ENCODE results near the gene TMBIM4. TPM values are rescaled to one million over a fixed set of nuclear protein-coding genes. Genes with fewer than 3 reads are reported as not detected.

Gene TMBIM4
- total and polyA plus RNA-seq, 2 of the 4 experiments (the other 2 are of a cell fraction): 38.7 to 59.3 TPM

GRCh38 chr12:66144791-66145754, 24.7 kb downstream of the TMBIM4 start:
- no peak overlapping the region for H2AK9ac ChIP-seq (replicated peaks; ENCODE audit: low read depth, low read length, poor library complexity)
- H2AFZ ChIP-seq (replicated peaks; ENCODE audit: low read length, poor library complexity): no peak overlapping the region
- H3K9me3 ChIP-seq (ENCODE audit: control insufficient read depth, insufficient read depth, low read length): peaks cover 6% of the 10 kb centered on the region
- H4K5ac ChIP-seq (ENCODE audit: low read depth, low read length): no peak overlapping the region; the same call in 1 of the 2 replicates
- H4K20me1 ChIP-seq (ENCODE audit: insufficient read depth, low read length): no peaks in the 10 kb centered on the region
- no peak overlapping the region for H2AK5ac ChIP-seq (ENCODE audit: low read depth, low read length)
- H2BK20ac ChIP-seq (ENCODE audit: low read depth, low read length): no peak overlapping the region
- no peak overlapping the region for H3K14ac ChIP-seq (replicated peaks; ENCODE audit: low read depth, low read length)
- no peak overlapping the region for H2BK120ac ChIP-seq (ENCODE audit: low read depth, low read length)
- H4K8ac ChIP-seq (ENCODE audit: low read depth in 2 of 2, low read length in 2 of 2): peak overlapping the region in 1 of 2 experiments; percentile 14; a peak in 1 of 4 replicates
- H3K27me3 ChIP-seq (ENCODE audit: control insufficient read depth, insufficient read depth, low read length): no peaks in the 10 kb centered on the region
- no peak for TF ChIP-seq RCOR1 (IDR thresholded peaks at IDR 0.05; ENCODE audit: insufficient replicate concordance, low read length)
- TF ChIP-seq CEBPB (IDR thresholded peaks at IDR 0.05; ENCODE audit: low read depth, low read length): peak; percentile 65; the same call in 1 of the 2 replicates
- TF ChIP-seq SMC3 (IDR thresholded peaks at IDR 0.05; ENCODE audit: low read depth, low read length): peak; percentile 37
- TF ChIP-seq MAFK (IDR thresholded peaks at IDR 0.05; ENCODE audit: low read depth, low read length): no peak
- TF ChIP-seq, protein P1, sequence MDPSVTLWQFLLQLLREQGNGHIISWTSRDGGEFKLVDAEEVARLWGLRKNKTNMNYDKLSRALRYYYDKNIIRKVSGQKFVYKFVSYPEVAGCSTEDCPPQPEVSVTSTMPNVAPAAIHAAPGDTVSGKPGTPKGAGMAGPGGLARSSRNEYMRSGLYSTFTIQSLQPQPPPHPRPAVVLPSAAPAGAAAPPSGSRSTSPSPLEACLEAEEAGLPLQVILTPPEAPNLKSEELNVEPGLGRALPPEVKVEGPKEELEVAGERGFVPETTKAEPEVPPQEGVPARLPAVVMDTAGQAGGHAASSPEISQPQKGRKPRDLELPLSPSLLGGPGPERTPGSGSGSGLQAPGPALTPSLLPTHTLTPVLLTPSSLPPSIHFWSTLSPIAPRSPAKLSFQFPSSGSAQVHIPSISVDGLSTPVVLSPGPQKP (IDR thresholded peaks at IDR 0.05; ENCODE audit: borderline replicate concordance, low read depth, low read length): no peak
- TF ChIP-seq CTCF (conservative IDR thresholded peaks at IDR 0.05; ENCODE audit: low read depth, low read length): peak; percentile 70
- TF ChIP-seq RAD21 (IDR thresholded peaks at IDR 0.05; ENCODE audit: low read length): peak; percentile 61
- TF ChIP-seq, protein P2, sequence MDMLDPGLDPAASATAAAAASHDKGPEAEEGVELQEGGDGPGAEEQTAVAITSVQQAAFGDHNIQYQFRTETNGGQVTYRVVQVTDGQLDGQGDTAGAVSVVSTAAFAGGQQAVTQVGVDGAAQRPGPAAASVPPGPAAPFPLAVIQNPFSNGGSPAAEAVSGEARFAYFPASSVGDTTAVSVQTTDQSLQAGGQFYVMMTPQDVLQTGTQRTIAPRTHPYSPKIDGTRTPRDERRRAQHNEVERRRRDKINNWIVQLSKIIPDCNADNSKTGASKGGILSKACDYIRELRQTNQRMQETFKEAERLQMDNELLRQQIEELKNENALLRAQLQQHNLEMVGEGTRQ (IDR thresholded peaks at IDR 0.05; ENCODE audit: low read depth, low read length): no peak
- H3K36me3 ChIP-seq (ENCODE audit: control insufficient read depth, insufficient read depth, low read length): peaks cover 12% of the 10 kb centered on the region
- H4K91ac ChIP-seq (ENCODE audit: insufficient read depth, low read depth, low read length): no peak overlapping the region
- dilution Hi-C loops (cut with HindIII; ENCODE audit: low sequenced_read_pairs, unreplicated experiment): no loop called here
- ATAC-seq (ENCODE audit: low read depth) (peak; percentile 75), DNase-seq (peak; percentile 75)
- no TSS peak for BruUV-seq (replicated peaks)
- H2BK5ac ChIP-seq (ENCODE audit: low read depth, low read length, poor library complexity, severe bottlenecking): peak overlapping the region; percentile 82
- H3K4me3 ChIP-seq (ENCODE audit: insufficient read depth, low read depth, low read length): no peak overlapping the region
- H3K9me1 ChIP-seq (ENCODE audit: insufficient read depth, low read length): no peaks in the 10 kb centered on the region
- POLR2A ChIA-PET (ENCODE audit: unreplicated experiment): no interaction called here
- peak overlapping the region; percentile 72; the same call in 1 of the 2 replicates for H3K4me2 ChIP-seq (ENCODE audit: low read depth, low read length)
- intact Hi-C loops (cut with micrococcal nuclease): loop anchor here (5.0 kb wide), 2 partner anchors 262 to 547 kb away; no protein-coding TSS in a partner anchor
- H3K4ac ChIP-seq (ENCODE audit: low read depth, low read length): no peak overlapping the region
- WGBS, 2 experiments (ENCODE audit: extremely low coverage in 2 of 2, insufficient read length in 1 of 2): no CpG with 5 or more reads among the region's 7 CpGs
- H2BK15ac ChIP-seq (ENCODE audit: low read depth, low read length): no peak overlapping the region
- H3K56ac ChIP-seq (ENCODE audit: extremely low read depth, insufficient read depth, low read length): no peak overlapping the region
- peaks cover 29 to 34% of the 10 kb centered on the region in 2 experiments for H3K79me1 ChIP-seq (ENCODE audit: low read depth in 1 of 2, low read length in 2 of 2)
- H3K4me1 ChIP-seq (ENCODE audit: control insufficient read depth, insufficient read depth, low read length): no peaks in the 10 kb centered on the region
- H3K27ac ChIP-seq (ENCODE audit: insufficient read depth, low read length): no peak overlapping the region
- no peak overlapping the region for H3K9ac ChIP-seq (ENCODE audit: low read depth, low read length)
- H3K23ac ChIP-seq (ENCODE audit: low read depth, low read length): no peak overlapping the region
- in situ Hi-C loops (cut with MboI; ENCODE audit: low sequenced_read_pairs): no loop called here
- no peak overlapping the region for H3K18ac ChIP-seq (ENCODE audit: low read depth, low read length)
- CTCF ChIA-PET: interaction anchor here (0.6 to 1.3 kb wide), 4 partner anchors 13 to 53 kb away, joined by 3 to 5 read pairs (median 4); no protein-coding TSS in a partner anchor

Measured in IMR-90 (cell line).